ENCODE measurements around the gene SPG7.
"Not testable (repeated sequence)": the region's sequence is repeated elsewhere in the genome, so short reads cannot be mapped to it uniquely, and the experiment has no call there.

SPG7 gene

GRCh38 chr16:89582614-89583196, 74.5 kb downstream of the SPG7 start:
- DNase-seq, result no peak

GRCh38 chr16:89583197-89583894, 75.1 kb downstream of the SPG7 start:
- DNase-seq, result no peak

GRCh38 chr16:89583895-89584644, 75.9 kb downstream of the SPG7 start:
- no peak for DNase-seq

- no peak for DNase-seq
These were observed 76.8 kb downstream of the SPG7 start for GRCh38 chr16:89584768-89585549.

- no peak for DNase-seq
These were observed 78.0 kb downstream of the SPG7 start for GRCh38 chr16:89586218-89586617.

DNA sequence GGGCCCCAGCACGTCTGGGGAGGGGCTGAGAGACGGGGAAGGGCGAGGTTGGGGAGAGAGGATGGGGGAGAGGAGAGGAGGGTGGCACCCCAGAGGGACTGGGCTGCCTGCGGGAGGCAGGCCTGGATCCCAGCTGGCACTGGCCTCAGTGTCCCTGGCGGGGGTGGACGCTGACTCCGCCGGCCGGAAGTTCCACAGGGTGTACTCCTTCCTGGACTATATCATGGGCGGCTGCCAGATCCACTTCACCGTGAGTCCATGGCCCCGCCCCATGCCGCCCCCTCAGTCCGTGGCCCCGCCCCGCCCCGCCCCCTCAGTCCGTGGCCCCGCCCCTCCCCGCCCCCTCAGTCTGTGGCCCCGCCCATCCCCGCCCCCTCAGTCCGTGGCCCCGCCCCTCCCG, 78.7 kb downstream of the SPG7 start:
- no peak for DNase-seq

DNA sequence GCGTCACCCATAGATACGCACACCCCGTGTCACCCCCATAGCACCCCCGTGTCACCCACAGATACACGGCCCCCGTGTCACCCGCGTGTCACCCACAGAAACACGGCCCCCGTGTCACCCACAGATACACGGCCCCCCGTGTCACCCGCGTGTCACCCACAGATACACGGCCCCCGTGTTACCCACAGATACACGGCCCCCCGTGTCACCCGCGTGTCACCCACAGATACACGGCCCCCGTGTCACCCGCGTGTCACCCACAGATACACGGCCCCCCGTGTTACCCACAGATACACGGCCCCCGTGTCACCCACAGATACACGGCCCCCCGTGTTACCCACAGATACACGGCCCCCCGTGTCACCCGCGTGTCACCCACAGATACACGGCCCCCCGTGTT, 79.5 kb downstream of the SPG7 start:
- not testable (repeated sequence) for DNase-seq

DNA sequence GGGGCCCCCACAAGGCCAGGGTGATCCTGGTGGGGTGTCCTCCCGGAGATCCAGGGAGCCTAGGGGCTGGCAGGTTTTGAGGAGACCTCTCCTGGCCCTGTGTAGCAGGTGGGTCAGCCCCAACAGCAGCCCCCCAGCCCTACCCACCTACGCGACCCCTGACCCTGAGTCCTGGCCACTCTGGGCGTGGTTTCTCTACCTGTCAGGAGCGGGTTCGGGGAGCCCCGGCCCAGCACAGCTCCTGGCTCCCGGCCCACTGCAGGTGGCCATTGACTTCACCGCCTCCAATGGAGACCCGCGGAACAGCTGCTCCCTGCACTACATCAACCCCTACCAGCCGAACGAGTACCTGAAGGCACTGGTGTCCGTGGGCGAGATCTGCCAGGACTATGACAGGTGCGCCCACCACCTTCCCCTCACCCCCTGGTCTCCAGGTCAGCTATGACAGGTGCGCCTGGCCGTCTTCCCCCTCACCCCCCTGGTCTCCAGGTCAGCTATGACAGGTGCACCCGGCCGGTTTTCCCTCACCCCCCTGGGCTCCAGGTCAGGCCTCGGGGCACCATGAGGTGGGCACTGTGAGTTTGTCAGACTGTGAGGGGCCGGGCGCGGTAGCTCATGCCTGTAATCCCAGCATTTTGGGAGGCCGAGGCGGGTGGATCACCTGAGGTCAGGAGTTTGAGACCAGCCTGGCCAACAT, 80.4 kb downstream of the SPG7 start:
- no peak for DNase-seq

DNA sequence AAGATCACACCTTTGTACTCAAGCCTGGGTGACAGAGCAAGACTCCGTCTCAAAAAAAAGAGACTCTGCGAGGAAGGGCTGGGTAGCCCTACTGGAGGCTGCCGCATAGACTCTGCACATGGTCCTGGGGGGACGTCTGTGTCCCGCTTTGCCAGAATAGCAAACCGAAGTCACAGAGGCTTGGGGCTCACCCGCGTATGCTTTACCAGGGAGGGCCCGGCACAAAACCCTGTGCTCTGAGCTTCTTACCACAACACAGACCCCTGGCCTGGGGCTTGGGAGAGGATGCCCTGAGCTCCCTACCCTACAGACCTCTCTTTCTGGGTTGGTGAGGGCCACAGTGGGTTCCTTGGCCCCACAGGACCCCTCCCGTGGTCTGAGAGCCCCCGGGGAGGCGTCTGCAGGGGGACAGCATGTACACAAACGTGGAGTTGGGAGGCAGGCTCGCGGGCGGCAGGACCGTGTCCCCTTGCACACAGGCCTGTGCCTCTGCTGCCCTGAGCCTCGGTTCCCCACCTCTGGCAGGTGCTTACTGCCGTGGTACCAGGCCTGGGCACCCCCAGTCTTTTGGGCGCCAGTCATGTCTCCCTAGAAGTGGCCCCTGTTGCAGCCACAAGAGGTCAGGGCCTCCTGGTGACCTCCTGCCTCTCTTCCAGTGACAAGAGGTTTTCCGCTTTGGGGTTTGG, 81.2 kb downstream of the SPG7 start:
- no peak for DNase-seq

GRCh38 chr16:89593841-89594240, 85.6 kb downstream of the SPG7 start:
- DNase-seq, result no peak

DNA sequence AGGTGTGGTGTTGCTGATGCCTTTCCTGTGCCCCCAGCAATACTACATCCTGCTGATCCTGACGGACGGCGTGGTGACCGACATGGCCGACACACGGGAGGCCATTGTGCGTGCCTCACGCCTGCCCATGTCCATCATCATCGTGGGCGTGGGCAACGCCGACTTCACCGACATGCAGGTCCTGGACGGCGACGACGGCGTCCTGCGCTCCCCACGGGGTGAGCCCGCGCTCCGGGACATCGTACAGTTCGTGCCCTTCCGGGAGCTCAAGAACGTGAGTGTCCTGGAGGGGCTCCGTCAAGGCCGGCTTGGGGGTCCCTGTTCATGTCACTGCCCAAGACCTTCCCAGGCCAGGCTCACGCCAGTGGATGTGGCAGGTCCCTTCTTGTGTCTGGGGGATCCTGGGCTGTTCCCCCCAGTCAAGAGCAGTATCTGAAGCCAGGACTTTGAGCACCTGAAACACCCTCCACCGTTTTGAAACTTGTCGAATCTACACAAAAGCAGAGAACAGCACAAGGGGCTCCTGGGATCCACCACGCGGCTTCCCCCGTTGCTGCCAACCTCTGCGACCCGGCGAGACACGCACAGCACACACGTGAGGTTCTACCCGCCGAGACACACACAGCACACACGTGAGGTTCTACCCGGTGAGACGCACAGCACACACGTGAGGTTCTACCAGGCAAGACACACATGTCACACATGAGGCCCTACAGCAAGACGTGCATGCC, 87.3 kb downstream of the SPG7 start:
- no peak for DNase-seq

- DNase-seq, result no peak
These were observed 88.0 kb downstream of the SPG7 start for GRCh38 chr16:89596061-89596689.

DNA sequence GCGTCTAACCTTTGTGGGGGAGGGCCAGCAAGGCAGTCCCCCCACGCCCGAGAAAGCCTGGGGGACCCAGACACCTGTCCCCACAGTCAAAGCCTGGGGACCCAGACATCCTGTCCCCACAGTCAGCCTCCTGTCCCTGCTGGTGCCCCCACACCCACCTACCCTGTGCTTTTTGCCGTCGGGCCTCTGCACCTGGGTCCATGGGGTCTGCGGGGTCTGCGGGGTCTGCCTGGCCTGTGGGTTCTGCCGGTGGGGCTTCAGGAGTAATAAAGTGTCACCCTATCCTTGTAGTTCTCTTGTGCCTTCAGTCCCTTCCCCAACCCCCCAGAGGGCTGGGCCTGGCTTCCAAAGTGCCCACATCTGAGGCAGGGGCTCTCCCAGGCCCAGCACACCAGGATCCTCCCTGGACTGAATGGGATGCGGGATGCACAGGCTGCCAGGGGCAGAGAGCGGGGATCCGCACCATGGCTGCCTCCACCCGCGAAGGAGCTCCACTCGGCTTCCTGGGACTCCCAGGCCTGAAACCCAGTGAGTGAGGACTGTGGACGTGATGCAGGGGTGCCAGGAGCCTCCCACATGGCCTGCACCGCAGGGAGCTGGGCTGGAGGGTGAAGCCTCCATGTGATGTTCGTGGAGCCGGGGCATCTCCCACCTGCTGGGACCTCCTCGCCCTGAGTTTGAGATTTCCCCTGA, 88.9 kb downstream of the SPG7 start:
- no peak for DNase-seq

GRCh38 chr16:89598199-89598598, 90.0 kb downstream of the SPG7 start:
- no peak for DNase-seq

- no peak for DNase-seq
These were observed 91.3 kb downstream of the SPG7 start for GRCh38 chr16:89599451-89599858.

- no peak for DNase-seq
These were observed 91.7 kb downstream of the SPG7 start for GRCh38 chr16:89599902-89600301.

DNA sequence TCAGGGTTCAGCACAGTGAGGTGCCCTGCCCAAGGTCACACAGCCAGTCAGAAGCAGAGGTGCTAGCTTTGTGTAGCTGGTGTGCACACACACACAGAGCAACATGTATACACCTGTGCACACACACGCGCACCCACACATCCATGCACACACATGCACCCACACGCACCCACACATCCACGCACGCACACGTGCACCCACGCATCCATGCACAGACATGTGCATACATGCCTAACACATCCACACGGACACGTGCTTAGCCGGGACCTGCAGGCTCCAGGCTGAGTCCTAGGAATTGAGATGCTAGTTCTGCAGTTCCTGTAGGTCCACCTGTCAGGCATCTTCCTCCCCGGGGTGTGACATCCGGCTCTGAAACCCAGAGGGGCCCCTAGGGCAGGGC, 92.2 kb downstream of the SPG7 start:
- DNase-seq, result no peak

- no peak for DNase-seq
These were observed 92.8 kb downstream of the SPG7 start for GRCh38 chr16:89600956-89601355.

DNA sequence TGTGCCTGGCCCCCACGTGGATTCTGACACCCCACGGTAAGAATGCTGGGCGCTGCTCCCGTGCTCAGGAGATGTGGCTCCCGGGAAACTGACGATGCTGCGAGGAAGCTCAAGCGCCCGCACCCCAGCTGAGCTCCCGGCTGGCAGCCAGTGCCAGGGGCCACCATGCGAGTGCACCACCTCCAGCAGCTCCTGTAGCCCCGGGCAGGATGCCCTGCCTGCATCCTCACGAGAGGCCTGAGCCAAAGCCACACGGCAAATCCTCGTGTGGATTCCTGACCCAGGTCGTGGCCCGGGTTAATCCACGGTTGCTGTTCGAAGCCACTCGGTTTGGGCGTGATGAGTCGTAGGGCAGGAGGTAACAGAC, 93.7 kb downstream of the SPG7 start:
- no peak for DNase-seq

DNA sequence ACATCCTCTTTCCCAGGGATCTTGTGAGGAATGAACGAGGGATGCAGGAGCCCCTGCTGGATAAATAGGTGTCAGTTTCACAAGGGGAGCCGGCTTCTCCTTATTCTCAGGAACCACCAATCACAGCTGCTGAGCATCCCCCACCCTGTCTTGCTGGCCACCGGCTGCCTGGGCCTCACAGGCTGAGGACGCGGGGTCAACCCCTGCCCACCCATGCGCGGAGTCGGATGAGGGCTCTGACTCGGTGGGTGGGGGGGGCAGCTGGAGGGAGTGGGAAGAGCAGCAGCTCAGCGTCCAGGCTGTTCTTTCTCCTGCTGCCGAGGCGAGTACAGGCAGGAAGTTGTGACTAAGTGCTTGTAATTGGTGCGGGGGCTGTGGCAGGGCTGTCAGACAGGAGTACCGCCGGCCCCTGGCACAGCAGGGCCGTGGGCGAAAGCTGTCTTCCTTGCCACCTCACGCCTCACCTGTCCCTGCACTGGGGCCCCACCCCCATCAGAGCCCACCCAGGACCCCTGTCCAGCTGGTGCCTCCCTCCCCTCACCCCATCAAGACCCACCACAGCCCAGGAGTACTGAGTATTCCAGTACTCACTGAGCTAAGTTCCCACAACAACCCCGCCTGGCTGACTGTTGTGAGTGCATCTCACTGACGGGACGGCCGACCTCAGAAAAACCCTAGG, 94.2 kb downstream of the SPG7 start:
- no peak for DNase-seq

All from NCI-H524 treated with DMSO at 0.1 percent for 48 hours (cell line).